Measurements from ENCODE around the gene GIMAP5. TPM values are rescaled to one million over a fixed set of nuclear protein-coding genes. Genes with fewer than 3 reads are reported as not detected.

The GIMAP5 gene
- total RNA-seq, 1 experiment from 2014 or later: 0.24 TPM

DNA sequence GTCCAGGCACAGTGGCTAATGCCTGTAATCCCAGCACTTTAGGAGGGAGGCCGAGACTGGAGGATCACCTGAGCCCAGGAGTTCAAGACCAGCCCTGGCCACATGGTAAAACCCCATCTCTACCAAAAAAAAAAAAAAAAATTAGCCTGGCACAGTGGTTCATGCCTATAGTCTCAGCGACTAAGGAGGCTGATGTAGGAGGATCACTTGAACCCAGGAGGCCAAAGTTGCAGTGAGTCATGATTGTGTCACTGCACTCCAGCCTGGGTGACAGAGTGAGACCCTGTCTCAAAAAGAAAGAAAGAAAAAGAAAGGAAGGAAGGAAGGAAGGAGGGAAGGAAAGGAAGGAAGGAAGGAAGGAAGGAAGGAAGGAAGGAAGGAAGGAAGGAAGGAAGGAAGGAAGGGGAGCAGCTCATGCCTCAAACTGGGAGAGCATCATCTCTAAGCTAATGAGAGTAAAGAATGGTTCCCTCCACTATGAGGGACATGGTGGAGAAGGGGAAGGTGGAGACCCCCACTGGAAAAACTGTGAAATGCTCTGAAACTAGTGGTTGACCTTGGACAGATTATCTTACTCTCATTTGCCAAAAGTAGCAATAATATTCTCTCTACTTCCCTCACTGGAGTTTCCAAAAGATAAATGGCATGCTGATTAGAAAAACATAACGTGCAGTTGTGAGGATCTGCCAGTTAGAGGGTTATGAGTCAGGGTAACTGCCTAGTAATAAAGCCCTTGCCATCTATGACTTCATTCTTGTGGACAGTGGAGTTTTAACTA is 16.8 kb downstream of the GIMAP5 start:
- no peak for DNase-seq (ENCODE audit: low spot score)
- H3K27ac Mint-ChIP-seq: no peak overlapping the region
- CTCF ChIA-PET: interaction anchor here (0.6 to 1.8 kb wide), 6 partner anchors 11 to 332 kb away, joined by 3 to 7 read pairs (median 3); no protein-coding TSS in a partner anchor
- no peaks in the 10 kb centered on the region for H3K4me1 Mint-ChIP-seq
- H3K36me3 Mint-ChIP-seq: no peaks in the 10 kb centered on the region
- H3K27me3 Mint-ChIP-seq (ENCODE audit: low read depth): peaks cover 77% of the 10 kb centered on the region
- POLR2A ChIA-PET: no interaction called here
- TF ChIP-seq, protein P1, sequence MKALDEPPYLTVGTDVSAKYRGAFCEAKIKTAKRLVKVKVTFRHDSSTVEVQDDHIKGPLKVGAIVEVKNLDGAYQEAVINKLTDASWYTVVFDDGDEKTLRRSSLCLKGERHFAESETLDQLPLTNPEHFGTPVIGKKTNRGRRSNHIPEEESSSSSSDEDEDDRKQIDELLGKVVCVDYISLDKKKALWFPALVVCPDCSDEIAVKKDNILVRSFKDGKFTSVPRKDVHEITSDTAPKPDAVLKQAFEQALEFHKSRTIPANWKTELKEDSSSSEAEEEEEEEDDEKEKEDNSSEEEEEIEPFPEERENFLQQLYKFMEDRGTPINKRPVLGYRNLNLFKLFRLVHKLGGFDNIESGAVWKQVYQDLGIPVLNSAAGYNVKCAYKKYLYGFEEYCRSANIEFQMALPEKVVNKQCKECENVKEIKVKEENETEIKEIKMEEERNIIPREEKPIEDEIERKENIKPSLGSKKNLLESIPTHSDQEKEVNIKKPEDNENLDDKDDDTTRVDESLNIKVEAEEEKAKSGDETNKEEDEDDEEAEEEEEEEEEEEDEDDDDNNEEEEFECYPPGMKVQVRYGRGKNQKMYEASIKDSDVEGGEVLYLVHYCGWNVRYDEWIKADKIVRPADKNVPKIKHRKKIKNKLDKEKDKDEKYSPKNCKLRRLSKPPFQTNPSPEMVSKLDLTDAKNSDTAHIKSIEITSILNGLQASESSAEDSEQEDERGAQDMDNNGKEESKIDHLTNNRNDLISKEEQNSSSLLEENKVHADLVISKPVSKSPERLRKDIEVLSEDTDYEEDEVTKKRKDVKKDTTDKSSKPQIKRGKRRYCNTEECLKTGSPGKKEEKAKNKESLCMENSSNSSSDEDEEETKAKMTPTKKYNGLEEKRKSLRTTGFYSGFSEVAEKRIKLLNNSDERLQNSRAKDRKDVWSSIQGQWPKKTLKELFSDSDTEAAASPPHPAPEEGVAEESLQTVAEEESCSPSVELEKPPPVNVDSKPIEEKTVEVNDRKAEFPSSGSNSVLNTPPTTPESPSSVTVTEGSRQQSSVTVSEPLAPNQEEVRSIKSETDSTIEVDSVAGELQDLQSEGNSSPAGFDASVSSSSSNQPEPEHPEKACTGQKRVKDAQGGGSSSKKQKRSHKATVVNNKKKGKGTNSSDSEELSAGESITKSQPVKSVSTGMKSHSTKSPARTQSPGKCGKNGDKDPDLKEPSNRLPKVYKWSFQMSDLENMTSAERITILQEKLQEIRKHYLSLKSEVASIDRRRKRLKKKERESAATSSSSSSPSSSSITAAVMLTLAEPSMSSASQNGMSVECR (CRISPR knock-in tag; IDR thresholded peaks at IDR 0.05; ENCODE audit: borderline replicate concordance): no peak
- TF ChIP-seq, protein P2, sequence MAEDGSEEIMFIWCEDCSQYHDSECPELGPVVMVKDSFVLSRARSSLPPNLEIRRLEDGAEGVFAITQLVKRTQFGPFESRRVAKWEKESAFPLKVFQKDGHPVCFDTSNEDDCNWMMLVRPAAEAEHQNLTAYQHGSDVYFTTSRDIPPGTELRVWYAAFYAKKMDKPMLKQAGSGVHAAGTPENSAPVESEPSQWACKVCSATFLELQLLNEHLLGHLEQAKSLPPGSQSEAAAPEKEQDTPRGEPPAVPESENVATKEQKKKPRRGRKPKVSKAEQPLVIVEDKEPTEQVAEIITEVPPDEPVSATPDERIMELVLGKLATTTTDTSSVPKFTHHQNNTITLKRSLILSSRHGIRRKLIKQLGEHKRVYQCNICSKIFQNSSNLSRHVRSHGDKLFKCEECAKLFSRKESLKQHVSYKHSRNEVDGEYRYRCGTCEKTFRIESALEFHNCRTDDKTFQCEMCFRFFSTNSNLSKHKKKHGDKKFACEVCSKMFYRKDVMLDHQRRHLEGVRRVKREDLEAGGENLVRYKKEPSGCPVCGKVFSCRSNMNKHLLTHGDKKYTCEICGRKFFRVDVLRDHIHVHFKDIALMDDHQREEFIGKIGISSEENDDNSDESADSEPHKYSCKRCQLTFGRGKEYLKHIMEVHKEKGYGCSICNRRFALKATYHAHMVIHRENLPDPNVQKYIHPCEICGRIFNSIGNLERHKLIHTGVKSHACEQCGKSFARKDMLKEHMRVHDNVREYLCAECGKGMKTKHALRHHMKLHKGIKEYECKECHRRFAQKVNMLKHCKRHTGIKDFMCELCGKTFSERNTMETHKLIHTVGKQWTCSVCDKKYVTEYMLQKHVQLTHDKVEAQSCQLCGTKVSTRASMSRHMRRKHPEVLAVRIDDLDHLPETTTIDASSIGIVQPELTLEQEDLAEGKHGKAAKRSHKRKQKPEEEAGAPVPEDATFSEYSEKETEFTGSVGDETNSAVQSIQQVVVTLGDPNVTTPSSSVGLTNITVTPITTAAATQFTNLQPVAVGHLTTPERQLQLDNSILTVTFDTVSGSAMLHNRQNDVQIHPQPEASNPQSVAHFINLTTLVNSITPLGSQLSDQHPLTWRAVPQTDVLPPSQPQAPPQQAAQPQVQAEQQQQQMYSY (CRISPR knock-in tag; IDR thresholded peaks at IDR 0.05): no peak
- TF ChIP-seq GABPB1 (CRISPR knock-in tag; IDR thresholded peaks at IDR 0.05): no peak
- TF ChIP-seq SOX15 (CRISPR knock-in tag; IDR thresholded peaks at IDR 0.05): no peak
- TF ChIP-seq, protein P3, sequence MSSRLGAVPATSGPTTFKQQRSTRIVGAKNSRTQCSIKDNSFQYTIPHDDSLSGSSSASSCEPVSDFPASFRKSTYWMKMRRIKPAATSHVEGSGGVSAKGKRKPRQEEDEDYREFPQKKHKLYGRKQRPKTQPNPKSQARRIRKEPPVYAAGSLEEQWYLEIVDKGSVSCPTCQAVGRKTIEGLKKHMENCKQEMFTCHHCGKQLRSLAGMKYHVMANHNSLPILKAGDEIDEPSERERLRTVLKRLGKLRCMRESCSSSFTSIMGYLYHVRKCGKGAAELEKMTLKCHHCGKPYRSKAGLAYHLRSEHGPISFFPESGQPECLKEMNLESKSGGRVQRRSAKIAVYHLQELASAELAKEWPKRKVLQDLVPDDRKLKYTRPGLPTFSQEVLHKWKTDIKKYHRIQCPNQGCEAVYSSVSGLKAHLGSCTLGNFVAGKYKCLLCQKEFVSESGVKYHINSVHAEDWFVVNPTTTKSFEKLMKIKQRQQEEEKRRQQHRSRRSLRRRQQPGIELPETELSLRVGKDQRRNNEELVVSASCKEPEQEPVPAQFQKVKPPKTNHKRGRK (CRISPR knock-in tag; IDR thresholded peaks at IDR 0.05; ENCODE audit: borderline replicate concordance): 0 out of 2 replicates have a peak, but pooled peaks have one; percentile 29
- TF ChIP-seq, protein P4, sequence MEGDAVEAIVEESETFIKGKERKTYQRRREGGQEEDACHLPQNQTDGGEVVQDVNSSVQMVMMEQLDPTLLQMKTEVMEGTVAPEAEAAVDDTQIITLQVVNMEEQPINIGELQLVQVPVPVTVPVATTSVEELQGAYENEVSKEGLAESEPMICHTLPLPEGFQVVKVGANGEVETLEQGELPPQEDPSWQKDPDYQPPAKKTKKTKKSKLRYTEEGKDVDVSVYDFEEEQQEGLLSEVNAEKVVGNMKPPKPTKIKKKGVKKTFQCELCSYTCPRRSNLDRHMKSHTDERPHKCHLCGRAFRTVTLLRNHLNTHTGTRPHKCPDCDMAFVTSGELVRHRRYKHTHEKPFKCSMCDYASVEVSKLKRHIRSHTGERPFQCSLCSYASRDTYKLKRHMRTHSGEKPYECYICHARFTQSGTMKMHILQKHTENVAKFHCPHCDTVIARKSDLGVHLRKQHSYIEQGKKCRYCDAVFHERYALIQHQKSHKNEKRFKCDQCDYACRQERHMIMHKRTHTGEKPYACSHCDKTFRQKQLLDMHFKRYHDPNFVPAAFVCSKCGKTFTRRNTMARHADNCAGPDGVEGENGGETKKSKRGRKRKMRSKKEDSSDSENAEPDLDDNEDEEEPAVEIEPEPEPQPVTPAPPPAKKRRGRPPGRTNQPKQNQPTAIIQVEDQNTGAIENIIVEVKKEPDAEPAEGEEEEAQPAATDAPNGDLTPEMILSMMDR (IDR thresholded peaks at IDR 0.05): peak; percentile 26; the same call in 1 of the 2 replicates
- no peak for TF ChIP-seq SMAD3 (CRISPR knock-in tag; IDR thresholded peaks at IDR 0.05; ENCODE audit: borderline replicate concordance)
- TF ChIP-seq EMX1 (CRISPR knock-in tag; IDR thresholded peaks at IDR 0.05): no peak
- ATAC-seq: peak; percentile 71
- H3K9me3 Mint-ChIP-seq: no peaks in the 10 kb centered on the region
- H3K4me3 Mint-ChIP-seq: no peak overlapping the region

DNA sequence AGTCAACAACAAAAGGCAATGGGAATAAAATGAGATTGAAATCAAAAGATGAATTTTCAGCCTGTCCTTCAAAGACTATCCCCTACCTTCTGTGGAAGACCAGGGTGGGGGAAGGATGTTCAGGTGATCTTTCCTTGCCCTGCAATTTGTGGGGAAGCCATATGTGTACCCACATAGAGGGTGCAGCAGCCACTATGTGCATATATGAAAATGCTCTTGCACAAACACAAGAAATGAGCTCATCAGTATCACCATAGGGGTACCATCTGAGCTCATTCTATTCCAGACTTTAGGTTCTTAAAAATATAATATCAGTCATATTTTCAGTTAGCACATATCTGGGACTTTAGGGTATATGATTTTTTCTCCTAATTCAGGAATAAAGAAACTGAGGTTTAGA is 17.7 kb downstream of the GIMAP5 start:
- Mint-ChIP-seq H3K4me3 (no peak overlapping the region), H3K9me3 (no peaks in the 10 kb centered on the region), H3K27ac (no peak overlapping the region), H3K4me1 (no peaks in the 10 kb centered on the region), H3K27me3 (ENCODE audit: low read depth) (peaks cover 68% of the 10 kb centered on the region), H3K36me3 (no peaks in the 10 kb centered on the region)
- ATAC-seq (no peak), DNase-seq (ENCODE audit: low spot score) (no peak)
- ChIA-PET POLR2A (no interaction called here), CTCF (interaction anchor here (1.1 to 1.4 kb wide), 2 partner anchors 33 to 306 kb away, joined by 3 read pairs; no protein-coding TSS in a partner anchor)
- TF ChIP-seq SMAD3 (CRISPR knock-in tag; IDR thresholded peaks at IDR 0.05; ENCODE audit: borderline replicate concordance): no peak
- TF ChIP-seq, protein P1 (CRISPR knock-in tag; IDR thresholded peaks at IDR 0.05; ENCODE audit: borderline replicate concordance): no peak
